Cardiac septum (tissue), 1 donor: Measurements from ENCODE around the gene PDIK1L. TPM values are rescaled to one million over a fixed set of nuclear protein-coding genes. Genes with fewer than 3 reads are reported as not detected.
"Not testable (repeated sequence)": the region's sequence is repeated elsewhere in the genome, so short reads cannot be mapped to it uniquely, and the experiment has no call there.

ENCODE experiments used
- DNase-seq: peaks from one replicate; pipeline ENCODE4 v3.0.0-alpha.2; 2020; ENCODE audit warnings: low spot score
- intact Hi-C: fragments of 100-400 bp; cut with DNase I; formaldehyde crosslinking; loops from one replicate; pipeline ENCODE4 v1.14.0; 2022
- total RNA-seq: library from RNA; stranded (reverse); fragmentation: NEBNext Ultra II Directional; extraction: Animal tissue kit (Norgen Biotek cat#: 25700); gene quantifications from one replicate; pipeline ENCODE4 v1.2.1, GENCODE V29; 2021
- donor health status: DM: no; HTN: no; CAD: no.

Gene PDIK1L
- total RNA-seq, 1 donor from 2014 or later, result 3.5 TPM

- intact Hi-C loops, result no loop called here
- DNase-seq, result no peak
Observed at GRCh38 chr1:26084091-26084561, 27.5 kb upstream of the PDIK1L start.

- DNase-seq, result no peak
- intact Hi-C loops, result no loop called here
Observed at GRCh38 chr1:26084844-26085243, 26.8 kb upstream of the PDIK1L start.

- no peak for DNase-seq
- intact Hi-C loops, result no loop called here
Observed at GRCh38 chr1:26089125-26089524, 22.5 kb upstream of the PDIK1L start.

- intact Hi-C loops, result no loop called here
- no peak for DNase-seq
Observed at GRCh38 chr1:26090893-26091292, 20.7 kb upstream of the PDIK1L start.

- DNase-seq, result no peak
- intact Hi-C loops, result no loop called here
Observed at GRCh38 chr1:26092422-26092821, 19.2 kb upstream of the PDIK1L start.

- not testable (repeated sequence) for DNase-seq
Observed at GRCh38 chr1:26093569-26093968, 18.1 kb upstream of the PDIK1L start.

GRCh38 chr1:26094076-26094669 lies 17.5 kb upstream of the PDIK1L start:
- no peak for DNase-seq
- intact Hi-C loops, result loop anchor here (1.0 to 2.0 kb wide), 3 partner anchors 27 to 73 kb away; partner anchors contain the start of genes EXTL1 and TRIM63

More at GRCh38 chr1:26093569-26093968, 18.1 kb upstream of the PDIK1L start:
- intact Hi-C loops, result not testable (repeated sequence)

GRCh38 chr1:26094677-26095383 lies 16.8 kb upstream of the PDIK1L start:
- no peak for DNase-seq
- intact Hi-C loops, result loop anchor here (1.0 to 2.0 kb wide), 3 partner anchors 28 to 74 kb away; partner anchors contain the start of genes EXTL1 and TRIM63

- no peak for DNase-seq
- intact Hi-C loops, result no loop called here
Observed at GRCh38 chr1:26096471-26096870, 15.2 kb upstream of the PDIK1L start.

- no peak for DNase-seq
- intact Hi-C loops, result no loop called here
Observed at GRCh38 chr1:26097696-26098095, 13.9 kb upstream of the PDIK1L start.

- intact Hi-C loops, result no loop called here
- DNase-seq, result no peak
Observed at GRCh38 chr1:26098602-26099001, 13.0 kb upstream of the PDIK1L start.

- intact Hi-C loops, result no loop called here
- no peak for DNase-seq
Observed at GRCh38 chr1:26099780-26100179, 11.8 kb upstream of the PDIK1L start.

GRCh38 chr1:26100204-26100603 lies 11.4 kb upstream of the PDIK1L start:
- intact Hi-C loops, DNase-seq: not testable (repeated sequence)

- intact Hi-C loops, result no loop called here
Observed at GRCh38 chr1:26102119-26102518, 9.5 kb upstream of the PDIK1L start.

GRCh38 chr1:26102526-26102925 lies 9.1 kb upstream of the PDIK1L start:
- no peak for DNase-seq
- intact Hi-C loops, result no loop called here

More at GRCh38 chr1:26102119-26102518, 9.5 kb upstream of the PDIK1L start:
- DNase-seq, result no peak

GRCh38 chr1:26105226-26105548 lies 6.4 kb upstream of the PDIK1L start:
- not testable (repeated sequence) for DNase-seq
- intact Hi-C loops, result loop anchor here (2.0 to 5.0 kb wide), 2 partner anchors 40 to 217 kb away; no protein-coding TSS in a partner anchor

- no peak for DNase-seq
- intact Hi-C loops, result loop anchor here (2.0 to 5.0 kb wide), 3 partner anchors 72 to 213 kb away; partner anchors contain the start of gene CEP85
Observed at GRCh38 chr1:26109229-26110164, 2.1 kb upstream of the PDIK1L start.

- DNase-seq, result peak; percentile 88
- intact Hi-C loops, result loop anchor here (1.0 to 5.0 kb wide), 3 partner anchors 49 to 124 kb away; partner anchors contain the start of gene CEP85
Observed at GRCh38 chr1:26110731-26111529, 694 bp upstream of the PDIK1L start.

GRCh38 chr1:26112407-26112775 lies 767 bp downstream of the PDIK1L start:
- intact Hi-C loops, result loop anchor here (5.0 kb wide), 1 partner anchor 75 kb away; no protein-coding TSS in a partner anchor
- DNase-seq, result no peak
